GM18870 (cell line): ENCODE results near the gene OTUD7B.
"Not testable (repeated sequence)": the region's sequence is repeated elsewhere in the genome, so short reads cannot be mapped to it uniquely, and the experiment has no call there.

Experiments used
- ATAC-seq: cut with Tn5 transposase; IDR thresholded peaks from one replicate; pipeline ENCODE4 v1.9.1; 2021; ENCODE audit warnings: moderate library complexity; ENCODE audit not compliant: unreplicated experiment

Gene OTUD7B

GRCh38 chr1:149957548-149957947 is 53.0 kb downstream of the OTUD7B start:
- ATAC-seq, result not testable (repeated sequence)

GRCh38 chr1:149949911-149950310 is 60.6 kb downstream of the OTUD7B start:
- ATAC-seq, result no peak

GRCh38 chr1:149945206-149945605 is 65.3 kb downstream of the OTUD7B start:
- no peak for ATAC-seq

- ATAC-seq, result no peak
These were observed 67.6 kb downstream of the OTUD7B start for GRCh38 chr1:149942885-149943284.

GRCh38 chr1:149942207-149942606 is 68.3 kb downstream of the OTUD7B start:
- no peak for ATAC-seq

GRCh38 chr1:149940427-149940826 is 70.1 kb downstream of the OTUD7B start:
- no peak for ATAC-seq

GRCh38 chr1:149938668-149939003 is 71.9 kb downstream of the OTUD7B start:
- not testable (repeated sequence) for ATAC-seq

GRCh38 chr1:149937759-149938158 is 72.8 kb downstream of the OTUD7B start:
- ATAC-seq, result no peak

GRCh38 chr1:149936992-149937705 is 73.4 kb downstream of the OTUD7B start:
- ATAC-seq, result no peak

- no peak for ATAC-seq
These were observed 74.1 kb downstream of the OTUD7B start, which contains the start of gene MTMR11 for GRCh38 chr1:149936170-149936991. Gene MTMR11, minus strand, starts transcription at chr1:149936879. Its CDS starts 232 bp downstream, at chr1:149936647.

- ATAC-seq, result no peak
These were observed 76.2 kb downstream of the OTUD7B start for GRCh38 chr1:149934356-149934755.

GRCh38 chr1:149933208-149933607 is 77.3 kb downstream of the OTUD7B start:
- no peak for ATAC-seq

GRCh38 chr1:149932474-149932873 is 78.1 kb downstream of the OTUD7B start:
- ATAC-seq, result no peak

- ATAC-seq, result no peak
These were observed 79.2 kb downstream of the OTUD7B start for GRCh38 chr1:149931212-149931790.

- no peak for ATAC-seq
These were observed 80.7 kb downstream of the OTUD7B start for GRCh38 chr1:149929856-149930255.

- no peak for ATAC-seq
These were observed 82.2 kb downstream of the OTUD7B start for GRCh38 chr1:149928401-149928724.

- peak; percentile 70 for ATAC-seq
These were observed 82.7 kb downstream of the OTUD7B start, which contains the start of gene SF3B4 for GRCh38 chr1:149927563-149928400. Gene SF3B4, minus strand, starts transcription at chr1:149927803. Its CDS starts 44 bp downstream, at chr1:149927759.

GRCh38 chr1:149927056-149927562 is 83.4 kb downstream of the OTUD7B start:
- no peak for ATAC-seq

- no peak for ATAC-seq
These were observed 84.2 kb downstream of the OTUD7B start for GRCh38 chr1:149926296-149926695.

- no peak for ATAC-seq
These were observed 84.8 kb downstream of the OTUD7B start for GRCh38 chr1:149925751-149926150.

- ATAC-seq, result no peak
These were observed 85.2 kb downstream of the OTUD7B start for GRCh38 chr1:149925345-149925744.
